Neural cell (in vitro differentiated cells): ENCODE results near the gene GLS2. TPM values are rescaled to one million over a fixed set of nuclear protein-coding genes. Genes with fewer than 3 reads are reported as not detected.

ENCODE experiments used
- H2AFZ ChIP-seq: fragments of 200-600, 300-800 bp; sonication (generic), shearing (Covaris generic); 2 replicates; pipeline ENCODE4 v1.6.0; 2014; ENCODE audit warnings: low read depth, mild to moderate bottlenecking, antibody characterized with exemption, low read length, moderate library complexity
- H3F3A ChIP-seq: fragments of 200-600 bp; shearing (Covaris generic); 2 replicates; pipeline ENCODE4 v1.6.1; 2016; ENCODE audit warnings: mild to moderate bottlenecking, moderate library complexity, mixed read lengths, antibody characterized with exemption, low read length; ENCODE audit not compliant: insufficient read depth, poor library complexity, severe bottlenecking
- H3K27ac ChIP-seq: fragments of 200-600, 300-800 bp; sonication (generic), shearing (Covaris generic); 2 replicates; pipeline ENCODE4 v1.5.1; 2014; ENCODE audit warnings: mild to moderate bottlenecking, low read length, moderate library complexity
- H3K27me3 ChIP-seq: fragments of 300-800, 200-600 bp; sonication (generic), shearing (Covaris generic); 2 replicates; pipeline ENCODE4 v1.6.0; 2014; ENCODE audit warnings: mild to moderate bottlenecking, low read depth, low read length, moderate library complexity; ENCODE audit not compliant: insufficient read depth
- H3K36me3 ChIP-seq: fragments of 300-800, 200-600 bp; sonication (generic), shearing (Covaris generic); 2 replicates; pipeline ENCODE4 v1.5.1; 2014; ENCODE audit warnings: mild to moderate bottlenecking, antibody characterized with exemption, low read length, moderate library complexity; ENCODE audit not compliant: insufficient read depth
- H3K4me2 ChIP-seq: fragments of 300-800, 200-600 bp; sonication (generic), shearing (Covaris generic); 2 replicates; pipeline ENCODE4 v1.6.0; 2014; ENCODE audit warnings: mild to moderate bottlenecking, low read length
- H3K4me3 ChIP-seq: fragments of 300-800, 200-600 bp; sonication (generic), shearing (Covaris generic); 2 replicates; pipeline ENCODE4 v1.5.1; 2014; ENCODE audit warnings: mild to moderate bottlenecking, low read length, moderate library complexity
- H3K79me2 ChIP-seq: fragments of 200-600 bp; shearing (Covaris generic); replicated peaks from 2 replicates; pipeline ENCODE4 v1.6.0; 2014; ENCODE audit warnings: mild to moderate bottlenecking, low read length, moderate library complexity; ENCODE audit not compliant: insufficient read depth
- H3K9ac ChIP-seq: fragments of 300-800, 200-600 bp; sonication (generic), shearing (Covaris generic); 2 replicates; pipeline ENCODE4 v1.6.1; 2016; ENCODE audit warnings: mild to moderate bottlenecking, low read length, mixed read lengths
- H3K9me2 ChIP-seq: fragments of 200-600 bp; shearing (Covaris generic); 2 replicates; pipeline ENCODE4 v1.6.1; 2016; ENCODE audit warnings: mild to moderate bottlenecking, low read length, mixed read lengths; ENCODE audit not compliant: insufficient read depth
- H3K9me3 ChIP-seq: fragments of 200-600, 300-800 bp; sonication (generic), shearing (Covaris generic); 2 replicates; pipeline ENCODE4 v1.6.1; 2016; ENCODE audit warnings: mild to moderate bottlenecking, mixed run types, low read length, moderate library complexity, mixed read lengths
- H4K20me1 ChIP-seq: fragments of 200-600 bp; shearing (Covaris generic); 2 replicates; pipeline ENCODE4 v1.6.1; 2016; ENCODE audit warnings: mild to moderate bottlenecking, mixed run types; ENCODE audit not compliant: insufficient read depth
- EP300 ChIP-seq: fragments of 450-650 bp; conservative IDR thresholded peaks from 2 replicates; pipeline ENCODE4 v1.6.1; 2014; ENCODE audit warnings: antibody characterized with exemption, mild to moderate bottlenecking, moderate library complexity; ENCODE audit not compliant: poor library complexity, severe bottlenecking
- EZH2 ChIP-seq: fragments of 200-600, 300-800 bp; shearing (Covaris generic), sonication (generic); IDR thresholded peaks from 2 replicates; pipeline ENCODE4 v1.6.1; 2014; ENCODE audit warnings: antibody characterized with exemption, low read length, borderline replicate concordance, mild to moderate bottlenecking; ENCODE audit not compliant: insufficient read depth, poor library complexity, severe bottlenecking
- MXI1 ChIP-seq: fragments of 450-650 bp; conservative IDR thresholded peaks from 2 replicates; pipeline ENCODE4 v1.6.1; 2014; ENCODE audit warnings: antibody characterized with exemption, mild to moderate bottlenecking; ENCODE audit not compliant: poor library complexity, severe bottlenecking
- POLR2AphosphoS5 ChIP-seq: IDR thresholded peaks from 2 replicates; pipeline ENCODE4 v1.6.1; 2012
- RAD21 ChIP-seq: fragments of 450-650 bp; conservative IDR thresholded peaks from 2 replicates; pipeline ENCODE4 v1.6.1; 2014; ENCODE audit warnings: antibody characterized with exemption, mild to moderate bottlenecking, moderate library complexity
- SMC3 ChIP-seq: fragments of 450-650 bp; conservative IDR thresholded peaks from 2 replicates; pipeline ENCODE4 v1.6.1; 2014; ENCODE audit warnings: antibody characterized with exemption, mild to moderate bottlenecking, moderate library complexity; ENCODE audit not compliant: poor library complexity
- TAF1 ChIP-seq: IDR thresholded peaks from 2 replicates; pipeline ENCODE4 v1.6.1; 2012; ENCODE audit warnings: low read depth
- polyA minus RNA-seq: library from RNA; depleted of rRNA, polyadenylated mRNA; stranded (reverse); fragments of >200 nt; gene quantifications from 2 replicates; pipeline ENCODE4 v1.2.3, GENCODE V29; 2014
- polyA plus RNA-seq: library from polyadenylated mRNA; depleted of rRNA; stranded (reverse); fragments of >200 nt; gene quantifications from 2 replicates; pipeline ENCODE4 v1.2.3, GENCODE V29; 2014
- TF ChIP-seq, protein P1 (sequence below): IDR thresholded peaks from 2 replicates; pipeline ENCODE4 v1.6.1; 2012; ENCODE audit warnings: borderline replicate concordance
- TF ChIP-seq, protein P2 (sequence below): fragments of 450-650 bp; IDR thresholded peaks from 2 replicates; pipeline ENCODE4 v1.5.1; 2014; ENCODE audit warnings: antibody characterized with exemption, mild to moderate bottlenecking, moderate library complexity; ENCODE audit not compliant: poor library complexity, severe bottlenecking

Gene GLS2
- 7.4 and 10.5 TPM in 2 replicates for polyA plus RNA-seq
- 4.9 and 7.9 TPM in 2 replicates for polyA minus RNA-seq

DNA sequence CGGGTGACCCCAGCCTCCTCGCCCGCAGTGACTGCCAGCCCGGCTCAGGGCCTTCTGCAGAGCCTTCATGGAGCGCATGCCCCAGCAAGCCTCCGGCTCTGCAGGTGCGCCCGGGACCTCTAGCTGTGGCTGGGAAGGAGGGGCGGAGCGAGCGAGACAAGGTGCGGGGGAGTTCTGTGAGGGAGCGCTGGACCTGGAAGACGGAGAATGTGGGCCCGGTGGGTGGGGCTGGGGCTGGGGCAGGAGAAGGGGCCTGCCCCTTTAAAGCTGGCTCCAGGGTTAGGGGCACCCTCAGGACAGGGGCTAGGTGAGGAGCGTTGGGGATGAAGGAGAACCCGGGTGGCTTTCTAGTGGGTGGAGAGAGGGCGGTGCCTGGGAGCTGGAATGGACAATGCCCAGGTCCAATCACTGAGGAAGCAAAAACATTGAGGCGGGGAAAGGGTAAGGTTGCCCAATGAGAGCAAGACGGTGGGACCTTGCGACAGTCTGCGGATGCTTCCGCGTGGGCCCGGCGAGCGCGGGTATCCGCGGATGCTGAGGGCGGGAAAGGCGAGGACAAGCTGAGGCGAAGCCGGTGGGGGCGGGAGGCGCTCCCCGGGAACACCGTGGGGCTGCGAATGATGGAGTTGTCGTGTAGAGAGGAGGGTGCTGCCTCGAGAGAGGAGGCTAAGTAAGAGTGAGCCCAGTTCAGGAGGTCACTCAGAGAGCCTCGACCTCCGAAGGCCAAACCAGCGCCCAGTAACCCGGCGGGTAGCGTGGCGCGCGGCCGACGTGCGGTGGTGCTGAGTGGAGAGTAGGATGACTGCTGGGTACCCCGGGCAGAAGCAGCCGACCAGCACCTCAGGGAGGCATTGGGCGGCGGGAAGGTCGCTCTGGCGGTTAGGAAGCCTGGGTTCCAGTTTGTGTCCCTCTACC, at the start of gene GLS2:
Gene GLS2 (minus strand): TSS at position 121 of the 915 bp plus-strand sequence. CDS start 43 bp downstream, at position 78.
- H3K27ac ChIP-seq: peak within 1 kb of the TSS; percentile 38
- TF ChIP-seq, protein P1, sequence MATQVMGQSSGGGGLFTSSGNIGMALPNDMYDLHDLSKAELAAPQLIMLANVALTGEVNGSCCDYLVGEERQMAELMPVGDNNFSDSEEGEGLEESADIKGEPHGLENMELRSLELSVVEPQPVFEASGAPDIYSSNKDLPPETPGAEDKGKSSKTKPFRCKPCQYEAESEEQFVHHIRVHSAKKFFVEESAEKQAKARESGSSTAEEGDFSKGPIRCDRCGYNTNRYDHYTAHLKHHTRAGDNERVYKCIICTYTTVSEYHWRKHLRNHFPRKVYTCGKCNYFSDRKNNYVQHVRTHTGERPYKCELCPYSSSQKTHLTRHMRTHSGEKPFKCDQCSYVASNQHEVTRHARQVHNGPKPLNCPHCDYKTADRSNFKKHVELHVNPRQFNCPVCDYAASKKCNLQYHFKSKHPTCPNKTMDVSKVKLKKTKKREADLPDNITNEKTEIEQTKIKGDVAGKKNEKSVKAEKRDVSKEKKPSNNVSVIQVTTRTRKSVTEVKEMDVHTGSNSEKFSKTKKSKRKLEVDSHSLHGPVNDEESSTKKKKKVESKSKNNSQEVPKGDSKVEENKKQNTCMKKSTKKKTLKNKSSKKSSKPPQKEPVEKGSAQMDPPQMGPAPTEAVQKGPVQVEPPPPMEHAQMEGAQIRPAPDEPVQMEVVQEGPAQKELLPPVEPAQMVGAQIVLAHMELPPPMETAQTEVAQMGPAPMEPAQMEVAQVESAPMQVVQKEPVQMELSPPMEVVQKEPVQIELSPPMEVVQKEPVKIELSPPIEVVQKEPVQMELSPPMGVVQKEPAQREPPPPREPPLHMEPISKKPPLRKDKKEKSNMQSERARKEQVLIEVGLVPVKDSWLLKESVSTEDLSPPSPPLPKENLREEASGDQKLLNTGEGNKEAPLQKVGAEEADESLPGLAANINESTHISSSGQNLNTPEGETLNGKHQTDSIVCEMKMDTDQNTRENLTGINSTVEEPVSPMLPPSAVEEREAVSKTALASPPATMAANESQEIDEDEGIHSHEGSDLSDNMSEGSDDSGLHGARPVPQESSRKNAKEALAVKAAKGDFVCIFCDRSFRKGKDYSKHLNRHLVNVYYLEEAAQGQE: peak; percentile 1
- no peak for TF ChIP-seq POLR2AphosphoS5
- peak within 1 kb of the TSS; percentile 72 for H3K4me3 ChIP-seq
- H3F3A ChIP-seq: no peaks in the 10 kb centered on the region
- no peaks in the 10 kb centered on the region for H4K20me1 ChIP-seq
- no peaks in the 10 kb centered on the region for H3K36me3 ChIP-seq
- peak within 1 kb of the TSS; percentile 11 for H3K4me2 ChIP-seq
- H2AFZ ChIP-seq: peak within 1 kb of the TSS; percentile 80
- no peaks in the 10 kb centered on the region for H3K9me2 ChIP-seq
- peaks cover 6% of the 10 kb centered on the region for H3K9me3 ChIP-seq
- peaks cover 32% of the 10 kb centered on the region for H3K27me3 ChIP-seq
- peak within 1 kb of the TSS; percentile 64 for H3K9ac ChIP-seq
- H3K79me2 ChIP-seq: no peaks in the 10 kb centered on the region

DNA sequence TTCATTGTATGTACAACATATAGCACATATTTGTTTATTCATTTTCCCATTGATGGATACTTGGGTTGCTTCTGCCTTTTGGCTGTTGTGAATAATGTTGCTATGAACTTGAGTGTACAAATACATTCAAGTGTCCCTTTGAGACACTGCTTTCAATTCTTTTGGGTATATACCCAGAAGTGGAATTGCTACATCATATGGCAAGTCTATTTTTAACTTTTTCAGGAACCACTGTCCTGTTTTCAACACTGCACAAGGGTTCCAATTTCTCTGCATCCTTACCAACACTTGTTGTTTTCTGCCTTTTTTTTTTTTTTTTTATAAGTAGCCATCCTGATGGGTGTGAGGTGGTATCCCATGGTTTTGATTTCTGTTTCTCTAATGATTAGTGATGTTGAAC, 49.6 kb upstream of the GLS2 start:
- TF ChIP-seq POLR2AphosphoS5 (no peak), EP300 (no peak), MXI1 (no peak), TAF1 (no peak)
- no peaks in the 10 kb centered on the region for H3K27me3 ChIP-seq
- no peaks in the 10 kb centered on the region for H3K79me2 ChIP-seq
- H3K9ac ChIP-seq: no peak overlapping the region
- H3F3A ChIP-seq: no peaks in the 10 kb centered on the region
- H3K9me3 ChIP-seq: no peaks in the 10 kb centered on the region
- H3K9me2 ChIP-seq: no peaks in the 10 kb centered on the region
- H2AFZ ChIP-seq: no peak overlapping the region
- H4K20me1 ChIP-seq: no peaks in the 10 kb centered on the region
- no peak overlapping the region for H3K4me2 ChIP-seq
- no peaks in the 10 kb centered on the region for H3K36me3 ChIP-seq
- no peak overlapping the region for H3K4me3 ChIP-seq
- no peak overlapping the region for H3K27ac ChIP-seq

DNA sequence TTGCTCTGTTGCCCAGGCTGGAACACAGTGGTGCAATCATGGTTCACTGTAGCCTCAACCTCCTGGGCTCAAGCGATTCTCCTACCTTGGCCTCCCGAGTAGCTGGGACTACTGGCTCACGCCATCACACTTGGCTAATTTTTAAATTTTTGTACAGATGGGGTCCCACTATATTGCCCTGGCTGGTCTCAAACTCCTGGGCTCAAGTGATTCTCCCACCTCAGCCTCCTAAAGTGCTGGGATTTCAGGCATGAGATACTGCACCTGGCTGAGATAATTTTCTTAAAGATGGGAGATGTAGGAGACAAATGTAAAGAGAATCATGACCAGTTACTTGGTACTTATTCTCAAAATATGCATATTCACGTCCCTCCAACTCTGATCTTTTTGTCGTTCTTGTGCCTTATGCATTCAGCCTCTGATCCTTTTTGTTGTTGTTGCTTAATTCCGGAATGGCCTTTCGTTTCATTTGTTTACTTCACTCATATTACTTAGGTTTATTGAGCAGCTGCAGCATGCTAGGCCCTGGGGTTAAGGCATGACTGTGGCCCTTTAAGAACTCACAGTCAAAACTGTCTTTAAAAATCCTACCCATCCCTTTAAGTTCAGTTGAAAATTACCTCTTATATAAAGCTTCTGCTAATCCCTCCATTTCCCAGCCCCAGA, 42.6 kb upstream of the GLS2 start:
- no peaks in the 10 kb centered on the region for H3F3A ChIP-seq
- no peak overlapping the region for H3K9ac ChIP-seq
- H3K9me3 ChIP-seq: no peaks in the 10 kb centered on the region
- H3K4me2 ChIP-seq: no peak overlapping the region
- no peak overlapping the region for H3K4me3 ChIP-seq
- no peaks in the 10 kb centered on the region for H4K20me1 ChIP-seq
- TF ChIP-seq EP300 (no peak), SMC3 (no peak), TAF1 (no peak), RAD21 (no peak), MXI1 (no peak), POLR2AphosphoS5 (no peak), EZH2 (no peak)
- TF ChIP-seq, protein P2, sequence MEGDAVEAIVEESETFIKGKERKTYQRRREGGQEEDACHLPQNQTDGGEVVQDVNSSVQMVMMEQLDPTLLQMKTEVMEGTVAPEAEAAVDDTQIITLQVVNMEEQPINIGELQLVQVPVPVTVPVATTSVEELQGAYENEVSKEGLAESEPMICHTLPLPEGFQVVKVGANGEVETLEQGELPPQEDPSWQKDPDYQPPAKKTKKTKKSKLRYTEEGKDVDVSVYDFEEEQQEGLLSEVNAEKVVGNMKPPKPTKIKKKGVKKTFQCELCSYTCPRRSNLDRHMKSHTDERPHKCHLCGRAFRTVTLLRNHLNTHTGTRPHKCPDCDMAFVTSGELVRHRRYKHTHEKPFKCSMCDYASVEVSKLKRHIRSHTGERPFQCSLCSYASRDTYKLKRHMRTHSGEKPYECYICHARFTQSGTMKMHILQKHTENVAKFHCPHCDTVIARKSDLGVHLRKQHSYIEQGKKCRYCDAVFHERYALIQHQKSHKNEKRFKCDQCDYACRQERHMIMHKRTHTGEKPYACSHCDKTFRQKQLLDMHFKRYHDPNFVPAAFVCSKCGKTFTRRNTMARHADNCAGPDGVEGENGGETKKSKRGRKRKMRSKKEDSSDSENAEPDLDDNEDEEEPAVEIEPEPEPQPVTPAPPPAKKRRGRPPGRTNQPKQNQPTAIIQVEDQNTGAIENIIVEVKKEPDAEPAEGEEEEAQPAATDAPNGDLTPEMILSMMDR: no peak
- TF ChIP-seq, protein P1: no peak
- no peaks in the 10 kb centered on the region for H3K36me3 ChIP-seq
- H3K9me2 ChIP-seq: no peaks in the 10 kb centered on the region
- H3K27me3 ChIP-seq: no peaks in the 10 kb centered on the region
- H3K79me2 ChIP-seq: no peaks in the 10 kb centered on the region
- no peak overlapping the region for H2AFZ ChIP-seq
- H3K27ac ChIP-seq: no peak overlapping the region
